OCI-LY1 (cell line): ENCODE results near the gene WDHD1.

Source experiments
- H2AFZ ChIP-seq: fragments of 200-600 bp; sonication (generic), shearing (Covaris generic); 2 replicates; pipeline ENCODE4 v1.6.0; 2014; ENCODE audit warnings: antibody characterized with exemption, mild to moderate bottlenecking, low read length
- H3F3A ChIP-seq: fragments of 200-600 bp; sonication (generic), shearing (Covaris generic); 2 replicates; pipeline ENCODE4 v1.6.0; 2014; ENCODE audit warnings: mild to moderate bottlenecking, antibody characterized with exemption, low read length, moderate library complexity; ENCODE audit not compliant: insufficient read depth
- H3K27ac ChIP-seq: fragments of 200-600 bp; sonication (generic); 2 replicates; pipeline ENCODE4 v1.5.1; 2014; ENCODE audit warnings: low read length, mixed run types, mild to moderate bottlenecking, low read depth; ENCODE audit not compliant: poor library complexity, severe bottlenecking
- H3K27me3 ChIP-seq: fragments of 200-600 bp; sonication (generic); 2 replicates; pipeline ENCODE4 v1.6.0; 2014; ENCODE audit warnings: antibody characterized with exemption, mild to moderate bottlenecking, low read length, moderate library complexity; ENCODE audit not compliant: insufficient read depth
- H3K36me3 ChIP-seq: fragments of 200-600 bp; sonication (generic); 2 replicates; pipeline ENCODE4 v1.6.1; 2014; ENCODE audit warnings: mild to moderate bottlenecking, antibody characterized with exemption, low read length, moderate library complexity, mixed read lengths; ENCODE audit not compliant: insufficient read depth
- H3K4me1 ChIP-seq: fragments of 200-600 bp; sonication (generic); 2 replicates; pipeline ENCODE4 v1.5.1; 2014; ENCODE audit warnings: mild to moderate bottlenecking, low read length, moderate library complexity; ENCODE audit not compliant: insufficient read depth, severe bottlenecking
- H3K4me2 ChIP-seq: fragments of 200-600 bp; sonication (generic), shearing (Covaris generic); 2 replicates; pipeline ENCODE4 v1.6.1; 2014; ENCODE audit warnings: low read length
- H3K4me3 ChIP-seq: fragments of 200-600 bp; sonication (generic); 2 replicates; pipeline ENCODE4 v1.5.1; 2014; ENCODE audit warnings: low read length, low read depth, mild to moderate bottlenecking, mixed read lengths; ENCODE audit not compliant: poor library complexity, severe bottlenecking
- H3K79me2 ChIP-seq: fragments of 200-600 bp; shearing (Covaris generic); 2 replicates; pipeline ENCODE4 v1.6.1; 2016; ENCODE audit warnings: mixed run types, low read length, mixed read lengths; ENCODE audit not compliant: insufficient read depth
- H3K9ac ChIP-seq: fragments of 200-600 bp; sonication (generic), shearing (Covaris generic); 2 replicates; pipeline ENCODE4 v1.6.1; 2014; ENCODE audit warnings: mild to moderate bottlenecking, low read length, mixed read lengths
- H3K9me2 ChIP-seq: fragments of 200-600 bp; sonication (generic), shearing (Covaris generic); 2 replicates; pipeline ENCODE4 v1.6.1; 2014; ENCODE audit warnings: low read depth, mild to moderate bottlenecking, low read length, mixed read lengths
- H3K9me3 ChIP-seq: fragments of 200-600 bp; shearing (Covaris generic); 2 replicates; pipeline ENCODE4 v1.6.1; 2014; ENCODE audit warnings: low read length, mixed read lengths
- H4K20me1 ChIP-seq: fragments of 200-600 bp; sonication (generic), shearing (Covaris generic); 2 replicates; pipeline ENCODE4 v1.6.0; 2016; ENCODE audit warnings: mild to moderate bottlenecking, low read length; ENCODE audit not compliant: insufficient read depth
- EZH2 ChIP-seq: fragments of 200-600 bp; sonication (generic), shearing (Covaris generic); IDR thresholded peaks from 2 replicates; pipeline ENCODE4 v1.8.0; 2017; ENCODE audit warnings: borderline replicate concordance, mixed run types, mild to moderate bottlenecking, antibody characterized with exemption, low read length, moderate library complexity, mixed read lengths
- TF ChIP-seq, protein P1 (sequence below): fragments of 200-600 bp; sonication (generic), shearing (Covaris generic); IDR thresholded peaks from 2 replicates; pipeline ENCODE4 v1.5.1; 2017; ENCODE audit warnings: mild to moderate bottlenecking, antibody characterized with exemption, low read length, moderate library complexity, mixed read lengths

WDHD1 gene

DNA sequence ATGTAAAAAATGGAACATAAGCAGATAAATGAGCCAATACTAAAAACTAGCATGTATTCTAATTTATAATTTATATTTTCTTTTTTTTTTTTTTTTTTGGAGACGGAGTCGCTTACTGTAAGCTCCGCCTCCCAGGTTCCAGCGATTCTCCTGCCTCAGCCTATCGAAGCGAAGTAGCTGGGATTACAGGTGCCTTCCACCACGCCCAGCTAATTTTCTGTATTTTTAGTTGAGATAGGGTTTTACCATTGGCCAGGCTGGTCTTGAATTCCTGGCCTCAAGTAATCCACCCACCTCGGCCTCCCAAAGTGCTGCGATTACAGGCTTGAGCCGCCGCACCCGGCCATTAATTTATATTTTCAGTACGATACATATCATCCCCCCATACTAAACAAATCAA is 27.2 kb upstream of the WDHD1 start:
- Histone ChIP-seq H2AFZ (no peak overlapping the region), H4K20me1 (no peaks in the 10 kb centered on the region), H3K79me2 (peaks cover 68% of the 10 kb centered on the region), H3K4me3 (no peak overlapping the region), H3F3A (no peaks in the 10 kb centered on the region), H3K4me1 (peaks cover 22% of the 10 kb centered on the region), H3K27ac (no peak overlapping the region), H3K27me3 (no peaks in the 10 kb centered on the region), H3K9me2 (no peaks in the 10 kb centered on the region), H3K36me3 (peaks cover 53% of the 10 kb centered on the region), H3K9ac (no peak overlapping the region), H3K9me3 (no peaks in the 10 kb centered on the region), H3K4me2 (no peak overlapping the region)
- TF ChIP-seq EZH2 = no peak
- TF ChIP-seq, protein P1, sequence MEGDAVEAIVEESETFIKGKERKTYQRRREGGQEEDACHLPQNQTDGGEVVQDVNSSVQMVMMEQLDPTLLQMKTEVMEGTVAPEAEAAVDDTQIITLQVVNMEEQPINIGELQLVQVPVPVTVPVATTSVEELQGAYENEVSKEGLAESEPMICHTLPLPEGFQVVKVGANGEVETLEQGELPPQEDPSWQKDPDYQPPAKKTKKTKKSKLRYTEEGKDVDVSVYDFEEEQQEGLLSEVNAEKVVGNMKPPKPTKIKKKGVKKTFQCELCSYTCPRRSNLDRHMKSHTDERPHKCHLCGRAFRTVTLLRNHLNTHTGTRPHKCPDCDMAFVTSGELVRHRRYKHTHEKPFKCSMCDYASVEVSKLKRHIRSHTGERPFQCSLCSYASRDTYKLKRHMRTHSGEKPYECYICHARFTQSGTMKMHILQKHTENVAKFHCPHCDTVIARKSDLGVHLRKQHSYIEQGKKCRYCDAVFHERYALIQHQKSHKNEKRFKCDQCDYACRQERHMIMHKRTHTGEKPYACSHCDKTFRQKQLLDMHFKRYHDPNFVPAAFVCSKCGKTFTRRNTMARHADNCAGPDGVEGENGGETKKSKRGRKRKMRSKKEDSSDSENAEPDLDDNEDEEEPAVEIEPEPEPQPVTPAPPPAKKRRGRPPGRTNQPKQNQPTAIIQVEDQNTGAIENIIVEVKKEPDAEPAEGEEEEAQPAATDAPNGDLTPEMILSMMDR = no peak

DNA sequence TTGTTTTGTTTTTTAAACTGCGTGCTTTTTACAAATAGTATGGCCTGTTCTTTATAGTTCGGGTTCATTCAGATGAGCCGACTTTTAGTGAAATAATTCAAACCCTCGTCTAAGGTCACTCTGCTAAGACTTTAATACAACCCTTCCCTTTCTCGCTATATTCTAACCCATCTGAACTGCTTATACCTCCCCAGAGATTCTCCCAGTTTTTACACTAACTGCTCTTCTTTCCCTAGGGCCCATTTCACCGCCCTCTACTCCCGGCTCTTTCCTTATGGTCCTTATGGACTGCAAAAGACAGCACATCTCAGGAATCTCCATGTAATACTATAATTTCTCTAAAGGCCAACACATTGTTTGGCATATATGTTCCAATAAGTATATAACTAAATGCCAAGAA is 26.6 kb upstream of the WDHD1 start:
- H3K27ac ChIP-seq = no peak overlapping the region
- no peaks in the 10 kb centered on the region for H4K20me1 ChIP-seq
- H3K27me3 ChIP-seq = no peaks in the 10 kb centered on the region
- peaks cover 50% of the 10 kb centered on the region for H3K36me3 ChIP-seq
- H3K4me3 ChIP-seq = peak overlapping the region; percentile 90
- H3K9me2 ChIP-seq = no peaks in the 10 kb centered on the region
- H3F3A ChIP-seq = 0 out of 2 replicates have a peak, but pooled peaks cover 2% of the 10 kb centered on the region
- H3K9ac ChIP-seq = no peak overlapping the region
- H3K4me2 ChIP-seq = peak overlapping the region; percentile 91; the same call in 1 of the 2 replicates
- H3K9me3 ChIP-seq = no peaks in the 10 kb centered on the region
- peaks cover 22% of the 10 kb centered on the region for H3K4me1 ChIP-seq
- TF ChIP-seq, protein P1 = no peak
- TF ChIP-seq EZH2 = no peak
- no peak overlapping the region for H2AFZ ChIP-seq
- peaks cover 64% of the 10 kb centered on the region for H3K79me2 ChIP-seq

DNA sequence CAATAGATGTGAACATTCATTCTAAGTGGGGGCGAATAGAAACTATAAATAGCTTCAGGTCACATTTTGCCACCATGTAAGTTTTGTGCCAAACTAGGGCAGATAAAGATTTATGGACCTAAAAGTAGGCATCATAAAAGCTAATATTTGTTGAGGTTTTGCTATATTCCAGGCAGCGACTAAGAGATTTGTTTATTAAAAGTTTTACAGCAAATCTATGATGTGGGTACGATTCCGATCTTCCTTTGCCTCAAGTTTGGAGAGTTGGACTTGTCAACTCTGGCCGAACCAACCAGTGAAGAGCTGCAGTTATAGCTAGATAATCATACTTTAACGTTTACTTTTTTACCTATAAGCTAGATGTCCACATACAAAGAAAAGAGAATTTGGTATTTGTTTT is 26.1 kb upstream of the WDHD1 start:
- Histone ChIP-seq H3K9me3 (no peaks in the 10 kb centered on the region), H3K79me2 (peaks cover 61% of the 10 kb centered on the region), H2AFZ (no peak overlapping the region), H3K36me3 (peaks cover 46% of the 10 kb centered on the region), H3K9ac (peak overlapping the region; percentile 95), H4K20me1 (no peaks in the 10 kb centered on the region), H3K27me3 (no peaks in the 10 kb centered on the region), H3K4me3 (peak overlapping the region; percentile 90), H3K9me2 (no peaks in the 10 kb centered on the region), H3K4me1 (peaks cover 22% of the 10 kb centered on the region), H3K27ac (peak overlapping the region; percentile 62), H3K4me2 (peak overlapping the region; percentile 91), H3F3A (0 out of 2 replicates have a peak, but pooled peaks cover 7% of the 10 kb centered on the region)
- TF ChIP-seq, protein P1 = no peak
- no peak for TF ChIP-seq EZH2
